ENCODE measurements around the gene CILP2.

DNA sequence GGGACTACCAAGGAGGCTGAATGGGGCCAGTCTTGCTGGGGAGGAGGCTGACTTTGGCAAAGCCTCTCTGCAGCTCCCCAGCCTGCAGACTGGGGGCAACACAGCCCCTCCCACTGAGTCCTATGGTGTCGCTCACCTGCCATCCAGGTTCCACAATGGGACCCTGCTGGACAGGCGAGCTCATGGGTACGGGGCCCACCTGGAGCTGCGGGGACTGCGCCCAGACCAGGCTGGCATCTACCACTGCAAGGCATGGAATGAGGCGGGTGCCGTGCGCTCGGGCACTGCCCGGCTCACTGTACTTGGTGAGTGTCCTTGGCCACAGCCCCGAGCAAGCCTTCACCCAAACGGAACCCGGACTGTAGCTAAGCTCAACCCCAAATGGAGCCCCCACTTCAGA lies 5.0 kb downstream of the CILP2 start:
- TF ChIP-seq, protein P1, sequence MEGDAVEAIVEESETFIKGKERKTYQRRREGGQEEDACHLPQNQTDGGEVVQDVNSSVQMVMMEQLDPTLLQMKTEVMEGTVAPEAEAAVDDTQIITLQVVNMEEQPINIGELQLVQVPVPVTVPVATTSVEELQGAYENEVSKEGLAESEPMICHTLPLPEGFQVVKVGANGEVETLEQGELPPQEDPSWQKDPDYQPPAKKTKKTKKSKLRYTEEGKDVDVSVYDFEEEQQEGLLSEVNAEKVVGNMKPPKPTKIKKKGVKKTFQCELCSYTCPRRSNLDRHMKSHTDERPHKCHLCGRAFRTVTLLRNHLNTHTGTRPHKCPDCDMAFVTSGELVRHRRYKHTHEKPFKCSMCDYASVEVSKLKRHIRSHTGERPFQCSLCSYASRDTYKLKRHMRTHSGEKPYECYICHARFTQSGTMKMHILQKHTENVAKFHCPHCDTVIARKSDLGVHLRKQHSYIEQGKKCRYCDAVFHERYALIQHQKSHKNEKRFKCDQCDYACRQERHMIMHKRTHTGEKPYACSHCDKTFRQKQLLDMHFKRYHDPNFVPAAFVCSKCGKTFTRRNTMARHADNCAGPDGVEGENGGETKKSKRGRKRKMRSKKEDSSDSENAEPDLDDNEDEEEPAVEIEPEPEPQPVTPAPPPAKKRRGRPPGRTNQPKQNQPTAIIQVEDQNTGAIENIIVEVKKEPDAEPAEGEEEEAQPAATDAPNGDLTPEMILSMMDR (IDR thresholded peaks at IDR 0.05): no peak
- TF ChIP-seq ZFX (IDR thresholded peaks at IDR 0.05; ENCODE audit: borderline replicate concordance): no peak

All from 22Rv1 (cell line).